ENCODE data around the gene ASB16. TPM values are rescaled to one million over a fixed set of nuclear protein-coding genes. Genes with fewer than 3 reads are reported as not detected.

Gene ASB16
- total RNA-seq, 1 donor from 2014 or later, result not detected

DNA sequence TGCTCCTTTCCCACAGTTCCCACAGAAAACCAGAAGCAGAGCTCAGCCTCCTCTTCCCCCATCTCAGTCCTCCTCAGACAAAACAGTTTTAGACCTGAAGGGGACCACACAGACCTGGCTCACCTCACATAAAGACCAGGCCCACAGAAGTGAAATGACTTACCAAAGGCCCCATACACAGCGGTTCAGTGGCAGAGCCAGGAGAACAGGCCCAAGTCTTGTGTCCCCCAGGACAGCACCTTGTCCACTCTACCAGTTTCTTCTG, 43.7 kb downstream of the ASB16 start:
- Histone ChIP-seq H3K4me3 (no peak overlapping the region), H3K27ac (no peak overlapping the region), H3K4me1 (peaks cover 18 to 20% of the 10 kb centered on the region in 2 donors), H3K36me3 (peaks cover 47 to 56% of the 10 kb centered on the region in 2 donors), H3K9me3 (no peaks in the 10 kb centered on the region), H3K27me3 (no peaks in the 10 kb centered on the region)
- no peak for DNase-seq (ENCODE audit: low spot score in 2 of 2)
- intact Hi-C loops (cut with DNase I), result loop anchor here (10.0 kb wide), 1 partner anchor 291 kb away; the partner anchor contains the start of gene GPATCH8
- TF ChIP-seq CTCF (IDR thresholded peaks at IDR 0.05), result no peak

GRCh38 chr17:44214896-44215295, 44.4 kb downstream of the ASB16 start:
- no peaks in the 10 kb centered on the region for H3K27me3 ChIP-seq
- DNase-seq (ENCODE audit: low spot score in 2 of 2), result no peak
- intact Hi-C loops (cut with DNase I), result loop anchor here (10.0 kb wide), 1 partner anchor 290 kb away; the partner anchor contains the start of gene GPATCH8
- H3K4me3 ChIP-seq, result no peak overlapping the region
- no peaks in the 10 kb centered on the region for H3K9me3 ChIP-seq
- H3K27ac ChIP-seq, result no peak overlapping the region
- H3K36me3 ChIP-seq, result peaks cover 40 to 49% of the 10 kb centered on the region in 2 donors
- H3K4me1 ChIP-seq, result peaks cover 18 to 20% of the 10 kb centered on the region in 2 donors
- TF ChIP-seq CTCF (IDR thresholded peaks at IDR 0.05), result no peak

DNA sequence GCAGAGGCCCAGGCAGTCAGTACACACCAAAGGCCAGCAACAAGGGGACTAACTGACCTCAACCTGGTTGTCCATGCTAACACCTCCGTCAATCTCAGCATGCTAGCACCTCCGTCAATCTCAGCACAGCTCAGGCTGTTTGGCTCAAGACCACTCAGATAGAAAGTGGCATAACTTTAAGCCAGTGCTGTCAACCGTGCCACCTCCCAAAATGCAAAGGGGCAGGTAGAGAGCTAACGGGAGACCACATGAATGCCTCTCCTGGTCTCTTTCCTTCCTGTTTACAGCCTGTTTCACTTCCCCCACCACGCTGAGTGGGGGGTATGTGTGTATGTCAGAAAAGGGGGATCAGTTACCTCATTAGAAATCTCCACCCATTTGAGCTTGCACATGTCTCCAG, 45.7 kb downstream of the ASB16 start:
- no peaks in the 10 kb centered on the region for H3K9me3 ChIP-seq
- TF ChIP-seq CTCF (IDR thresholded peaks at IDR 0.05), result no peak
- H3K36me3 ChIP-seq, result peaks cover 32 to 41% of the 10 kb centered on the region in 2 donors
- no peak overlapping the region for H3K27ac ChIP-seq
- DNase-seq (ENCODE audit: low spot score in 2 of 2), result no peak
- intact Hi-C loops (cut with DNase I), result loop anchor here (10.0 kb wide), 1 partner anchor 289 kb away; the partner anchor contains the start of gene GPATCH8
- H3K4me3 ChIP-seq, result no peak overlapping the region
- no peaks in the 10 kb centered on the region for H3K27me3 ChIP-seq
- peaks cover 10 to 18% of the 10 kb centered on the region in 2 donors for H3K4me1 ChIP-seq

DNA sequence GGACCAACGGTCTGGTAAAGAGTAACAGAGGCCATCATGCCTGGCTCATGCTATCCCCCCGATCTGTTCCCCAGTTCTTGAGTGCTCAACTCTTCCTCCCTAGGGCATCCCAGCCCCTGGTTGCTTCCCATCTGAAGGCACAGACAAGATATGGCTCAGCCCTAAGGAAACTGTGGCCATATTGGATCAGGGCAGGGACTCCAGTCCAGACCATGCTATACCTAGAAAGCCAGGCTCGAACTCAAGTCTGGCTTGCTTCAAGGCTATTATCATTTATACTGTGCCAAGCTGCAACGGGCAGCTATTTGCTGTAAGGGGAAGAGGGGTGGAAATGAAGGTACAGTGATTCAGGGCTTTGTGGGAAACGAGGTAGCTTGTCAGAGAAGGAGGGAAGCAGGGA, 46.2 kb downstream of the ASB16 start:
- H3K27ac ChIP-seq, result no peak overlapping the region
- no peak for TF ChIP-seq CTCF (IDR thresholded peaks at IDR 0.05)
- peaks cover 10 to 18% of the 10 kb centered on the region in 2 donors for H3K4me1 ChIP-seq
- H3K4me3 ChIP-seq, result no peak overlapping the region
- H3K36me3 ChIP-seq, result peaks cover 27 to 35% of the 10 kb centered on the region in 2 donors
- no peak for DNase-seq (ENCODE audit: low spot score in 2 of 2)
- no peaks in the 10 kb centered on the region for H3K27me3 ChIP-seq
- no peaks in the 10 kb centered on the region for H3K9me3 ChIP-seq
- intact Hi-C loops (cut with DNase I), result loop anchor here (10.0 kb wide), 1 partner anchor 288 kb away; the partner anchor contains the start of gene GPATCH8

- intact Hi-C loops (cut with DNase I), result loop anchor here (1.0 to 10.0 kb wide), 4 partner anchors 18 to 287 kb away; partner anchors contain the start of genes GPATCH8 and TMUB2
- H3K36me3 ChIP-seq, result peaks cover 27 to 34% of the 10 kb centered on the region in 2 donors
Observed at GRCh38 chr17:44217738-44218343, 47.3 kb downstream of the ASB16 start.

More at GRCh38 chr17:44217738-44218343, 47.3 kb downstream of the ASB16 start:
- Histone ChIP-seq H3K4me3 (peak overlapping the region; percentile 88 to 95), H3K27me3 (no peaks in the 10 kb centered on the region), H3K9me3 (no peaks in the 10 kb centered on the region), H3K27ac (peak overlapping the region; percentile 91 to 99), H3K4me1 (peaks cover 11 to 18% of the 10 kb centered on the region in 2 donors)
- DNase-seq (ENCODE audit: low spot score in 2 of 2), result no peak
- TF ChIP-seq CTCF (IDR thresholded peaks at IDR 0.05), result no peak

All from ascending aorta (tissue), 2 donors.